SKM-1 treated with dmso at 0.1 percent for 144 hours (cell line): ENCODE measurements around the gene LRRC32.

Experiments used
- DNase-seq: peaks from one replicate; lab custom pipeline; 2025; ENCODE audit not compliant: unreplicated experiment; lab: John Stamatoyannopoulos, UW

LRRC32 gene

DNA sequence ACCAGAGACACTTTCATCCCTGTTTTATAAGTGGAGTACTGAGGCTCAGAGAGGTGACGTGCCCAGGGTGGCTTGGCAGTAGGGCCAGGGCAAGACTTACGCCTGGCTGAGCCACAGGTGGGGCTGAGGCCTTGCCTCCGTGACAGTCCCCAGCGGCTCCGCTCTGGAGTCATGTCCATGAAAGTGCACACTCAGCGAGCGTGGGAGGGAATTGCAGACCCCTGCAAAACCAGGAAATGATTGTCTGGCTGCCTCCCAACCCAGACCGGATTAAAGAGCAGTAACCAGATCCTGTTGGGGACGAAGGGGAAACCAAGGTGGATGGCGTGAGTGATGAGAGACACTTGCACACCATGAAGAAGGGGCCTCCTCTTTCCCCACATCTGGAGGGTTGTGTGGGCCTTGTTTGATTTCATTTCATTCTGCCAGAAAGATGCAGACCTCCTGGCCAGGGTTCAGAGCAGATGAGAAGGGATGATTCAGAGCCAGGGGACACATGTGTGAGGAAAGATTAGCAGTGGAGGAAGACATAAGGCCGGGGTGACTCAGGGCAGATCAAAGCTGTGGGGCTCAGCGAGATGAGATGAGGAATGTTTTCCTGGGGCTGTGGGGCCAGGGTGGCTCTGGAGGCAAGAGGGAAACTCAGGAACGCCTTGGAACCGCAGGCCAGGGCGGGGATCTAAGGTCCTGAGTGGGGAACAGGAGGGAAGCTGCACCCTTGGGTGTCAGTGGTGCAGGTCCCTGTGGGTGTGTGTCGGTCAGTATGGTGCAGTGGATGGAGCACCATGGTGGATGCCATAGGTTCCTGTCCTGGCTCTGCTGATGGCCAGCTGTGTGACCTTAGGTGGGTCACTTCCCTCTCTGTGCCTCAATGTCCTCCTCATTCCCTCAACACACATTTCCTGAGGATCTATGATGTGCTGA, 29.9 kb upstream of the LRRC32 start:
- no peak for DNase-seq

GRCh38 chr11:76699451-76700091, 29.0 kb upstream of the LRRC32 start:
- DNase-seq = no peak

GRCh38 chr11:76698321-76699043, 27.9 kb upstream of the LRRC32 start:
- no peak for DNase-seq

DNA sequence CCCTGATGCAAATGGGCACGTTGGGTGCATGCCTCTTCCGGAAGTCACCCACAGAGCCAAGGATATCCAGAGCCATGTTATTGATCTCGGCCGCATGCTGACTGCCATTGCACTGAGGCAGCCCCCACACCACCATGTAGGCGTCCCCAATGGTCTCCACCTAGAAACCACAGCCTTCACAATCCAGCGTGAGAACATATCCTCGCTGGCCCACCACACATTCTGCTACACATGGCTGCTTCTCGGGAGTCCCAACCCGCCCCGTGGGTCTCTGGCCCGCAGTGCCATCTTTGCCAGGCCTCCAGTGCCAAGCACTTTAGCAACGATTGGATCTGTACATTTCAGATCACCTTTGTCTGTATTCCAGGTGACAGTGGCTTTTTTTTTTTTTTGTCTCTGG, 26.2 kb upstream of the LRRC32 start:
- DNase-seq = no peak

DNA sequence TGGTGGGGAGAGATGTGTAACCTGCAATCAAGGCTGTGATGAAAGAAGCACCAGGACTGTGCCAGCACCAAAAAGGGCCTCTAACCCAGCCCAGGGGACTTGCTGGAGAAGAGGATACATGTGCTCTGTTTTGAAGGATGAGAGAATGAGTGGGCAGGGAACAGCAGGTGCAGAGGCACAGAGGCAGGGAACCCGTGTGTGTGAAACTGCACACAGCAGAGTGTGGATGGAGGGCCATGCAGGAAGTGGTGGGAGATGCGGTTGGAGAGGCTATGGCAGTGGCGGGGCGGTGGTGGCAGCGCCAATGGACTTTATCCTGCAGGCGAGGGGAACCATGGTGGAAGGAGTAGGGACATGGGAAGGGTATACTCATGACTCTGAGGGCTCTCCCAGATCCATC, 25.2 kb upstream of the LRRC32 start:
- no peak for DNase-seq

DNA sequence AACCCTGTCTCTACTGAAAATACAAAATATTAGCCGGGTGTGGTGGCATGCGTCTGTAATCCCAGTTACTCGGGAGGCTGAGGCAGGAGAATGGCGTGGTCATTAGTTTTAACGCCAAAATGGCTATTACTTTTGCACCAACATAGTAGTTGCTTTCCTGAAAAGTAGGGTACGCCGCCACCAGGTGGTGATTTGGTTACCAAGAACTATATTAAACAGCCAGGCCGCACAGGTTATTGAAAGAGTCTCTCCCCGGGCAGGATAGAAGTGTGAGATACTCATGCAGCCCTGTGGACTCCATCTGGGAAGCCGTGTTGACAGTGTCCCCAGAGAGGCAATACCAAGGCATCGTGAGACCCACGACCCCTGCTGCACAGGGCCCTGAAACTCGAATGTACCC, 24.6 kb upstream of the LRRC32 start:
- no peak for DNase-seq

DNA sequence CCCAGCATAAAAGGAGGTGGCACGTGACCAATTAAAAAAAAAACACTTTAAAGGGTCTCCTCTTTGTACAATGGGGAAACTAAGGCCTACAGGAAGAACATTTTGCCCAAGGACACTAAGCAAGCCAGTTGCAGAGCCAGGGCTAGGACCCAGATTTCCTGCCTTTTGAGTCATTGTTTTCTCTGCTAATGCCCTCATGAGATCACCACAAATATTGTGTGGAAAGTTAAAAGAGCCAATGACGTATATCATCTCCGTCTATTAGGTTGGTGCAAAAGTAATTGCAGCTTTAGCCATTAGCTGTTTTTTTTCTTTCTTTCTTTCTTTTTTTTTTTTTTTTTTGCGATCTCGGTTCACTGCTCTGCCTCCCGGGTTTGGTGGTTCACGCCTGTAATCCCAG, 24.1 kb upstream of the LRRC32 start:
- DNase-seq = no peak

DNA sequence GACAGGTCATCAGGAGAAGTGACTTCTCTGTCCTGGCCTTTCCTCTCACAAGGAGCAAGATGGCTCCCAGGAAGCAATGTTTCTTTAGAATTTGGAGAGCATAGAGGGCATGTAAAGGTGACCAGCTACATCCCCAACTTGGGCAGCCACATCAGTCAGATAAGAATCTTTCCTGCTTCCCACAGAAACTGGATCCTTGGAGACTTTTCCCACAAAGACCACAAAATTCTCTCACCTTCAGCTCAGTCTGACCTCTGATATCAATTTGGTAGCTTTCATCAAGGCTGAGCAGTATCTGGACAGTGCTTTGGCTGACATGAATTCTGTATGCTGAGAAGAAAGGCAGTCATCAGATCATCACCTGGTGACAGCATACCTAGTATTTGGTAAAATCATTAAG, 23.3 kb upstream of the LRRC32 start:
- DNase-seq = no peak

DNA sequence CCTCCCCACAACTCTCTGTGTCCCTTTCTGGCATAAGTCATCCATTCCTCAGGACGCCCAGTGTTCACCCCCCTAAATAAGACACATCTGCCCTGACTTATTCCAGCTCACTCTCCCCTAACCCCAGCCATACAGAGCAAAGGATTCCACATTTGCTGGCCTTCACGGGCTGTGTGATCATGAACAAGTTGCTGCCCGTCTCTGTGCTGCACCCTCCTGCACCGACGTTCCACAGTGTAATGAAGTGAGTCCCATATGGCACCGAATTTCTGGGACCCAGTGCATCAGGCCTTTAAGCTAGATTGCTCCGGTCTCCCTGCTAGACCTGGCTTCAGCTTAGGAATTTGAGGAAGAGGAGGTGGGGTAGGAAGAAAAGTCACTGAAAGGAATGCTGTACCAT, 22.4 kb upstream of the LRRC32 start:
- no peak for DNase-seq

- no peak for DNase-seq
Observed at GRCh38 chr11:76691655-76692054, 21.1 kb upstream of the LRRC32 start.

DNA sequence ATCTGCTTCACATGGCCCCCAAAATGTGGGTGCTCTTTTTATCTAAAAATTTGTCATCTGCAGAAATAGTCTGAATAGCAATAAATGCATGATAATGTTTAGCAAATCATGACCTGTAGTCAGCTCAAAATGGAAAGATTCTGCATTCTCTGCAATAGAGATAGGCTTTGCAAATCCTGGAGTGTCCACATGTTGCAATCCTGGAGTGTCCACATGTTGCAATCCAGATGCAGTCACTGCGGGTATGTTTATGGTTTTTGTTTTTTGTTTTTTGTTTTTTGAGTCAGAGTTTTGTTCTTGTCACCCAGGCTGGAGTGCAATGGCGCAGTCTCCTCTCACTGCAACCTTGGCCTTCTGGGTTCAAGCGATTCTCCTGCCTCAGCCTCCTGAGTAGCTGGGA, 20.2 kb upstream of the LRRC32 start:
- DNase-seq = no peak

DNA sequence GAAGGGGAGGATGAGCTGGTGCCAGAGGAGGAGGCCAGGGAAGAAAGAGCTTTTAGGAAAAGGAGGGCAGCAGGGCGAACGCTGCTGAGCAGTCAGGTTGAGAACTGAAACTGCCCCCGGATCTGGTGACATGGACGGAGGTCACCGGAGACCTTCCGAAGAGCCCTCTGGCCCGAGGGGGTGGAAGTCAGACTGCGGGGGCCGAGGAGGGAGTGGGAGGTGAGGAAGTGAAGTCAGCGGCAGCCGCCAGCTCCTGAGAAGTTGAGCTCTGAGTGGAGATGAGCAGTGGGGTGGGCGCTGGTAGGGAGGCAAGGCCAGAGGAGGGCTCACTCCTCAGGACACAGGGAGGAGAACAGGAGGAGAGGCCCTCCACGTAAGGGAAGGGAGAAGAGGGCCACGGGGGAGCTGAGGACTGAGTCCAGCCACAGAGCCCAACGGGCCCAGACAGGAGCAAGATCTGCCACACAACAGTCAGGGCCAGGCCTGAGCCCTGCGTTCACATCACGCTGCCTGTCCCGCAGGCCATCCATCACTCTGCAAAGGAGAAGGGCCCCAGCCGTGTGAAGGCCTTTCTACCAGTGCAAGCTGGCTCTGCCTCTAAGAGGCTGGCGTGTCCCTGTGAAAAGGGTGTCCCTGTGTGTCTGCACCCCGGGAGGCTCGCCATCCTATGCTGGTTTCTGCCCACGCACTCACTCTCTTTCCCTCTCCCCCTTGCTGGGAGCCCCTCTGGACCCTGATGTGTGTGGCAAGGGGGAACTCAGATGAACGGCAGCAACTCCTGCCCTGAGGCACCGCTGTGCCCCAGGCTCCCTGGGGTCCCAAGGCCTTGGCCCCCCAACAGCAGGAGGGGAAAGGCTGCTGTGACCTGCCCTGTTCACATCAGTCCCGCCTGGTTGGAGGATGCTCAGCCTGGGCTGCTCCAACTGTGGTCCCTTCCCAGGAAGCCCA, 19.0 kb upstream of the LRRC32 start:
- DNase-seq = no peak

- no peak for DNase-seq
Observed at GRCh38 chr11:76688146-76688545, 17.6 kb upstream of the LRRC32 start.

DNA sequence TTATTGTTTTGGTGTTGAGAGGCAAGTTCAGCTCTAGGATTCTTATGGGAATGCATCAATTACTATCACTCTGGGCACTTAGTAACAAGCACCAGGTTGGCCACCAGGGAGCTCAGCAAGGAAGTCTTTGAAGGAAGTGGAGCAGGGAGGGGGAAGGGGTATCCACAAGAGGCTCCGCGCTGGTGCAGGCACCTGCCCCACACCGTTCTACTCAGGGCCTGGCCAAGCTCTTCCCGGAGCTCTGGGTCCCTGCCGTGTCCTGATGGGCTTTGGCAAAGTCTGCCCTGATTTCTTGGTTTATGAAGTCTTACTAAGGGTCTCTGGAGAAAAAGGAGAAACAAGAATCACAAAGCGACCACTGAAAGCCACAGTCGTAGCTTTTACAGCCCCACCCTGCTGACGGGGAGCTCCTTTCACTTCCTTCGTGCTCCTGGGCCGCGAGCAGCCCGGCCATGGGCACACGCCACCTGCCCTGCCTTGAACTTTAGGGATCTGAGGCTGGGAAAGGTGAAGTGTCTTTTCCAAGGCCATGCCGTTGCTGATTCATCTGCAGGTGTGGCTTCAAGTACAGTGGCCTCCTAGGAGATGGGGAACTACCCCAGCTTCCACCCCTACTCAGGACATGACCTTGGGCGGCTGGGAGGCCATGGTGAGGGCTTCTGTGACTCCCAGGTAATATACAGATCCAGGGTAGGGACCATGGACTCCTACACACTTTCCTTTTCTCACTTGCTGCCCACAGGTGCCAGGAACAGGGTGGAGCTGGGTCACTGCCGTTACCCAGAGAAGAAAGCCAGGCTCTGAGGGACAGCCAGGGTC, 15.9 kb upstream of the LRRC32 start:
- DNase-seq = no peak

DNA sequence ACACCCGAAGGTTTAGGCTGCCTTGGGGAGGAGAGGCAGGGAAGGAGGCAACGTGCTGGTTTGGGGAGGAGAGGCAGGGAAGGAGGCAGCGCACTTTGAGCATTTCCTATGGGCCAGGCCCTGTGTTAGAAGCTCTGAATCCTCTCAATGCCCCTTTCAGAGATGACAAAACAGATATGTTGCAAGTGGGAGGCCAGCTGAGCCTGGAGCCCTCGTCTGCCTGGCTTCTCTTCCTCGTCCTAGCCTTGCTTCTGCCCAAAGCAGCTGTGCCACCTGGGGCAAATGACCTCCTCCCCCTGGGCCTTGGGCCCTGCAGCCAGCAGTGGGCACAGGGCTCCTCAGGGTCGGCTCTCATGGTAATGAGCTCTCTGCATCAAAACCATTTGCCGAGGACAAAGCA, 15.3 kb upstream of the LRRC32 start:
- peak; percentile 34 for DNase-seq

- no peak for DNase-seq
Observed at GRCh38 chr11:76685237-76685636, 14.7 kb upstream of the LRRC32 start.

- no peak for DNase-seq
Observed at GRCh38 chr11:76684516-76684915, 14.0 kb upstream of the LRRC32 start.

GRCh38 chr11:76683161-76684095, 12.9 kb upstream of the LRRC32 start:
- no peak for DNase-seq

- no peak for DNase-seq
Observed at GRCh38 chr11:76682684-76683083, 12.1 kb upstream of the LRRC32 start.
